HL-60 (cell line): Measurements from ENCODE around the gene PTBP3.

Experiments used
- CTCF ChIP-seq: IDR thresholded peaks from one replicate; pipeline ENCODE4 v1.5.1; 2011; ENCODE audit warnings: low read length, control low read depth, inconsistent platforms; ENCODE audit not compliant: insufficient read depth
- GABPA ChIP-seq: IDR thresholded peaks from 2 replicates; pipeline ENCODE4 v1.6.1; 2012; ENCODE audit warnings: low read depth
- POLR2AphosphoS5 ChIP-seq: IDR thresholded peaks from 2 replicates; pipeline ENCODE4 v1.6.1; 2012; ENCODE audit warnings: low read depth
- REST ChIP-seq: IDR thresholded peaks from 2 replicates; pipeline ENCODE4 v1.6.1; 2012; ENCODE audit warnings: low read depth; ENCODE audit not compliant: insufficient replicate concordance
- SPI1 ChIP-seq: IDR thresholded peaks from 2 replicates; pipeline ENCODE4 v1.6.1; 2012; ENCODE audit warnings: low read depth, mild to moderate bottlenecking, borderline replicate concordance

GRCh38 chr9:112366591-112366990 is 33.2 kb upstream of the PTBP3 start:
- TF ChIP-seq CTCF: no peak
- no peak for TF ChIP-seq GABPA
- no peak for TF ChIP-seq SPI1
- no peak for TF ChIP-seq POLR2AphosphoS5
- no peak for TF ChIP-seq REST
